GM19240 (cell line): Measurements from ENCODE around the gene SPNS2.
"Not testable (repeated sequence)": the region's sequence is repeated elsewhere in the genome, so short reads cannot be mapped to it uniquely, and the experiment has no call there.

Source experiments
- DNase-seq: peaks from one replicate; pipeline ENCODE4 v3.0.0; 2011; ENCODE audit warnings: low spot score; ENCODE audit not compliant: insufficient read length

SPNS2 gene

GRCh38 chr17:4562015-4562969 lies 63.6 kb downstream of the SPNS2 start:
- DNase-seq = no peak

- DNase-seq = peak; percentile 61
Measured at GRCh38 chr17:4565209-4566141, 66.8 kb downstream of the SPNS2 start.

- peak; percentile 63 for DNase-seq
Measured at GRCh38 chr17:4566785-4567184, 68.1 kb downstream of the SPNS2 start.

GRCh38 chr17:4569591-4569990 lies 70.9 kb downstream of the SPNS2 start:
- no peak for DNase-seq

- no peak for DNase-seq
Measured at GRCh38 chr17:4572131-4572530, 73.5 kb downstream of the SPNS2 start.

GRCh38 chr17:4573115-4573514 lies 74.4 kb downstream of the SPNS2 start:
- DNase-seq = no peak

- no peak for DNase-seq
Measured at GRCh38 chr17:4573669-4574068, 75.0 kb downstream of the SPNS2 start.

- no peak for DNase-seq
Measured at GRCh38 chr17:4574448-4575045, 75.9 kb downstream of the SPNS2 start.

GRCh38 chr17:4576161-4576558 lies 77.5 kb downstream of the SPNS2 start:
- no peak for DNase-seq

- no peak for DNase-seq
Measured at GRCh38 chr17:4576729-4577322, 78.1 kb downstream of the SPNS2 start.

- DNase-seq = no peak
Measured at GRCh38 chr17:4577386-4577993, 78.8 kb downstream of the SPNS2 start.

- not testable (repeated sequence) for DNase-seq
Measured at GRCh38 chr17:4578349-4578748, 79.7 kb downstream of the SPNS2 start.

GRCh38 chr17:4579678-4580077 lies 81.0 kb downstream of the SPNS2 start:
- DNase-seq = no peak

- DNase-seq = no peak
Measured at GRCh38 chr17:4580291-4580690, 81.6 kb downstream of the SPNS2 start.

GRCh38 chr17:4582101-4582501 lies 83.4 kb downstream of the SPNS2 start:
- no peak for DNase-seq

GRCh38 chr17:4582691-4583090 lies 84.0 kb downstream of the SPNS2 start:
- no peak for DNase-seq

- DNase-seq = no peak
Measured at GRCh38 chr17:4583206-4583605, 84.5 kb downstream of the SPNS2 start.

- no peak for DNase-seq
Measured at GRCh38 chr17:4583782-4584100, 85.1 kb downstream of the SPNS2 start.

- no peak for DNase-seq
Measured at GRCh38 chr17:4584101-4584916, 85.6 kb downstream of the SPNS2 start, which contains the start of gene SMTNL2. Gene SMTNL2, plus strand, starts transcription at chr17:4584529. Its CDS starts 77 bp downstream, at chr17:4584606.
